Stimulated activated CD4-positive, alpha-beta T cell treated with anti-CD3 and anti-CD28 coated beads, TNF-alpha, amount 100 ng/mL, for 4 hours (primary cell): ENCODE measurements around the gene PHF13.
A peak's percentile ranks its signal among the peaks of the same experiment; 100 is the strongest.

Experiments
- DNase-seq, 3 experiments: peaks; one replicate each; pipeline ENCODE4 v3.0.0-alpha.2; 2020; ENCODE audit warnings: low read depth in 3 of 3

PHF13 gene

GRCh38 chr1:6601923-6602668, 11.4 kb upstream of the PHF13 start:
- peak in 1 of 3 experiments; percentile 21 for DNase-seq

- DNase-seq = peak; percentile 76 to 84 (median 80)
Observed at GRCh38 chr1:6602669-6603237, 10.8 kb upstream of the PHF13 start, which contains the start of gene KLHL21. KLHL21 (minus strand) TSS chr1:6602869; CDS start chr1:6602817, 52 bp downstream.

- DNase-seq = peak in 1 of 3 experiments; percentile 36
Observed at GRCh38 chr1:6603238-6603914, 10.2 kb upstream of the PHF13 start.

- no peak for DNase-seq
Observed at GRCh38 chr1:6603915-6604558, 9.5 kb upstream of the PHF13 start.

- DNase-seq = peak in 1 of 3 experiments; percentile 18
Observed at GRCh38 chr1:6612641-6613360, 730 bp upstream of the PHF13 start.

GRCh38 chr1:6614019-6614928, 743 bp downstream of the PHF13 start:
- DNase-seq = peak in 2 of 3 experiments; percentile 39 to 43

- DNase-seq = peak in 1 of 3 experiments; percentile 26
Observed at GRCh38 chr1:6614929-6615785, 1.6 kb downstream of the PHF13 start.

GRCh38 chr1:6619045-6619444, 5.5 kb downstream of the PHF13 start:
- DNase-seq = no peak

- no peak for DNase-seq
Observed at GRCh38 chr1:6621429-6622391, 8.2 kb downstream of the PHF13 start.

- DNase-seq = no peak
Observed at GRCh38 chr1:6622396-6623152, 9.0 kb downstream of the PHF13 start.

- DNase-seq = no peak
Observed at GRCh38 chr1:6623269-6623965, 9.9 kb downstream of the PHF13 start.

- peak; percentile 81 to 87 (median 84) for DNase-seq
Observed at GRCh38 chr1:6624710-6625583, 11.4 kb downstream of the PHF13 start, which contains the start of gene THAP3. THAP3 (plus strand) TSS chr1:6624868; CDS start chr1:6625219, 351 bp downstream.

- no peak for DNase-seq
Observed at GRCh38 chr1:6625584-6626149, 12.1 kb downstream of the PHF13 start.

- no peak for DNase-seq
Observed at GRCh38 chr1:6627031-6627430, 13.5 kb downstream of the PHF13 start.

- DNase-seq = no peak
Observed at GRCh38 chr1:6627841-6628545, 14.5 kb downstream of the PHF13 start.
